Small intestine (tissue), 7 donors: ENCODE measurements around the gene IGLL1. TPM values are rescaled to one million over a fixed set of nuclear protein-coding genes. Genes with fewer than 3 reads are reported as not detected.
"Not testable (repeated sequence)": the region's sequence is repeated elsewhere in the genome, so short reads cannot be mapped to it uniquely, and the experiment has no call there.

ENCODE experiments used
- DNase-seq, 2 donors: peaks; one replicate each; pipeline versions ENCODE4 v3.0.0 to v3.0.0-alpha.2; 2013
- FAIRE-seq: peaks from 2 replicates; lab custom pipeline; 2012; peaks lifted over from hg19 to GRCh38; lab: Jason Lieb, UNC
- H3K27ac ChIP-seq, 3 donors: one replicate each; pipeline ENCODE4 v1.5.1; 2013; ENCODE audit warnings: low read length in 2 of 3, mild to moderate bottlenecking in 2 of 3, control low read depth in 1 of 3, inconsistent platforms in 1 of 3, low read depth in 1 of 3, moderate library complexity in 1 of 3
- H3K27me3 ChIP-seq, 3 donors: one replicate each; pipeline ENCODE4 v1.6.1; 2013; ENCODE audit warnings: low read length in 3 of 3, inconsistent platforms in 1 of 3; ENCODE audit not compliant: control insufficient read depth in 3 of 3, insufficient read depth in 3 of 3
- H3K36me3 ChIP-seq, 3 donors: one replicate each; pipeline ENCODE4 v1.6.1; 2013; ENCODE audit warnings: low read length in 3 of 3, inconsistent platforms in 1 of 3, low read depth in 1 of 3, mild to moderate bottlenecking in 1 of 3, moderate library complexity in 1 of 3; ENCODE audit not compliant: control insufficient read depth in 3 of 3, insufficient read depth in 2 of 3
- H3K4me1 ChIP-seq, 3 donors: one replicate each; pipeline ENCODE4 v1.6.1; 2013; ENCODE audit warnings: low read length in 2 of 3, inconsistent platforms in 1 of 3, low read depth in 1 of 3, mild to moderate bottlenecking in 1 of 3, moderate library complexity in 1 of 3; ENCODE audit not compliant: control insufficient read depth in 3 of 3, insufficient read depth in 2 of 3
- H3K4me3 ChIP-seq, 3 donors: one replicate each; pipeline ENCODE4 v1.5.1; 2013; ENCODE audit warnings: low read length in 3 of 3, control low read depth in 1 of 3, inconsistent platforms in 1 of 3, low read depth in 1 of 3, mild to moderate bottlenecking in 1 of 3, moderate library complexity in 1 of 3
- H3K9me3 ChIP-seq, 2 donors: one replicate each; pipeline ENCODE4 v1.6.1; 2013; ENCODE audit warnings: low read depth in 1 of 2, low read length in 1 of 2; ENCODE audit not compliant: control insufficient read depth in 2 of 2, insufficient read depth in 1 of 2
- WGBS, 3 donors: extraction: QIAGEN DNeasy Blood & Tissue Kit; methylation state at CpG; one replicate each; pipeline ENCODE4 v1.1.7; 2013; 5-methylcytosine and 5-hydroxymethylcytosine counted together
- polyA plus RNA-seq, 4 donors: library from polyadenylated mRNA; stranded (reverse) in 3 of 4; unstranded in 1 of 4; fragments of 200-250 nt in 3 of 4; fragments of 120-200 nt in 1 of 4; gene quantifications; one replicate each; pipeline versions ENCODE4 v1.2.1 to v1.2.3, GENCODE V29; 2013
- donor health status: healthy with polysubstance abuse.
- donor health status: control.
- donor health status: control.
- donor health status: Bipolar disorder and iron deficiency.
- donor health status: healthy.

IGLL1 gene
- polyA plus RNA-seq, 4 donors: 1.3 TPM; not detected in 3

DNA sequence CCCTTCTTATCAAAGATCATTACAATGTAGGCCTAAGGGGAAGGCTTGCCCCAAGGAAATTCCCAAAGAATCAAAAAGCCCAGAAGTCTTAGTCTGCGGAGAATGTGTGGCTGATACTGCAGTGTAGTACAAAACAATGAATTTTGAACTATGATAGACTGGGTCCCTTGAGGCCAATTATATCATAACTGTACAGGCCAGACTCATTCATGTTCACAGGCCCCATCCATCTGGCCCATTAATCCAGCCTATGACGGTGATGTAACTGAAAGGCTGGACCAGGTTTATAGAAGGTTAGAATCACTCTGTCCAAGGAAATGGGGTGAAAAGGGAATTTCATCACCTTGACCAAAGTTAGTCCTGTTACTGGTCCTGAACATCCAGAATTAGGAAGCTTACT is 35.2 kb downstream of the IGLL1 start:
- 89 to 94% (median 93%) methylated on average over 2 of the region's 2 CpGs for WGBS, 3 donors
- Histone ChIP-seq H3K4me1 (no peaks in the 10 kb centered on the region), H3K27me3 (no peaks in the 10 kb centered on the region), H3K27ac (no peak overlapping the region), H3K36me3 (no peaks in the 10 kb centered on the region), H3K9me3 (peaks cover 0 to 25% of the 10 kb centered on the region in 2 donors), H3K4me3 (no peak overlapping the region)
- no peak for FAIRE-seq
- no peak for DNase-seq

DNA sequence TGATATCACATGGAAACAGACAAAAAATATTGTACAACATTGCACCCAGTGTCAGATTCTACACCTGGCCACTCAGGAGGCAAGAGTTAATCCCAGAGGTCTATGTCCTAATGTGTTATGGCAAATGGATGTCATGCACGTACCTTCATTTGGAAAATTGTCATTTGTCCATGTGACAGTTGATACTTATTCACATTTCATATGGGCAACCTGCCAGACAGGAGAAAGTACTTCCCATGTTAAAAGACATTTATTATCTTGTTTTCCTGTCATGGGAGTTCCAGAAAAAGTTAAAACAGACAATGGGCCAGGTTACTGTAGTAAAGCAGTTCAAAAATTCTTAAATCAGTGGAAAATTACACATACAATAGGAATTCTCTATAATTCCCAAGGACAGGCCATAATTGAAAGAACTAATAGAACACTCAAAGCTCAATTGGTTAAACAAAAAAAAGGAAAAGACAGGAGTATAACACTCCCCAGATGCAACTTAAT is 36.5 kb downstream of the IGLL1 start:
- WGBS, 3 donors: 67 to 71% (median 70%) methylated on average over 1 of the region's 1 CpG
- not testable (repeated sequence) for H3K4me3 ChIP-seq, H3K36me3 ChIP-seq, DNase-seq, FAIRE-seq, H3K27me3 ChIP-seq, H3K27ac ChIP-seq, H3K4me1 ChIP-seq
- peaks cover 0 to 16% of the 10 kb centered on the region in 2 donors for H3K9me3 ChIP-seq

DNA sequence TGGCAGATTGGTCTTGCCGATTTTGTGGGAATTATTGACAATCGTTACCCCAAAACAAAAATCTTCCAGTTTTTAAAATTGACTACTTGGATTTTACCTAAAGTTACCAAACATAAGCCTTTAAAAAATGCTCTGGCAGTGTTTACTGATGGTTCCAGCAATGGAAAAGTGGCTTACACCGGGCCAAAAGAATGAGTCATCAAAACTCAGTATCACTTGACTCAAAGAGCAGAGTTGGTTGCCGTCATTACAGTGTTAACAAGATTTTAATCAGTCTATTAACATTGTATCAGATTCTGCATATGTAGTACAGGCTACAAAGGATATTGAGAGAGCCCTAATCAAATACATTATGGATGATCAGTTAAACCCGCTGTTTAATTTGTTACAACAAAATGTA is 37.2 kb downstream of the IGLL1 start:
- Histone ChIP-seq H3K27ac (no peak overlapping the region), H3K27me3 (no peaks in the 10 kb centered on the region), H3K4me3 (no peak overlapping the region), H3K9me3 (peaks cover 0 to 9% of the 10 kb centered on the region in 2 donors), H3K36me3 (no peaks in the 10 kb centered on the region), H3K4me1 (peaks cover 0 to 7% (median 0%) of the 10 kb centered on the region in 3 donors)
- 26 to 53% (median 40%) methylated on average over 5 of the region's 5 CpGs for WGBS, 3 donors
- DNase-seq: no peak
- FAIRE-seq: no peak

DNA sequence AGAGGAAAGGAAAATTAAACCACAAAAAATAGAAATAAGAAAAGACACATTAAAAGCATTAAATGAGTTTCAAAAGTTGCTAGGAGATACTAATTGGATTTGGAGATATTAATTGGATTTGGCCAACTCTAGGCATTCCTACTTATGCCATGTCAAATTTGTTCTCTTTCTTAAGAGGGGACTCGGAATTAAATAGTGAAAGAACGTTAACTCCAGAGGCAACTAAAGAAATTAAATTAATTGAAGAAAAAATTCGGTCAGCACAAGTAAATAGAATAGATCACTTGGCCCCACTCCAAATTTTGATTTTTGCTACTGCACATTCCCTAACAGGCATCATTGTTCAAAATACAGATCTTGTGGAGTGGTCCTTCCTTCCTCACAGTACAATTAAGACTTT is 37.7 kb downstream of the IGLL1 start:
- WGBS, 3 donors: 43 to 61% (median 55%) methylated on average over 3 of the region's 3 CpGs
- not testable (repeated sequence) for H3K4me3 ChIP-seq, FAIRE-seq

DNA sequence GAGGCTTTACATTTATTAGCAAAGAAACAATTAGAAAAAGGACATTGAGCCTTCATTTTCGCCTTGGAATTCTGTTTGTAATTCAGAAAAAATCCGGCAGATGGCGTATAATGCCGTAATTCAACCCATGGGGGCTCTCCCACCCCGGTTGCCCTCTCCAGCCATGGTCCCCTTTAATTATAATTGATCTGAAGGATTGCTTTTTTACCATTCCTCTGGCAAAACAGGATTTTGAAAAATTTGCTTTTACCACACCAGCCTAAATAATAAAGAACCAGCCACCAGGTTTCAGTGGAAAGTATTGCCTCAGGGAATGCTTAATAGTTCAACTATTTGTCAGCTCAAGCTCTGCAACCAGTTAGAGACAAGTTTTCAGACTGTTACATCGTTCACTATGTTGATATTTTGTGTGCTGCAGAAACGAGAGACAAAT is 38.2 kb downstream of the IGLL1 start:
- DNase-seq: peak in 1 of 2 donors; percentile 44
- FAIRE-seq, H3K27ac ChIP-seq, H3K36me3 ChIP-seq, H3K27me3 ChIP-seq, H3K4me3 ChIP-seq, H3K9me3 ChIP-seq: not testable (repeated sequence)
- H3K4me1 ChIP-seq: peaks cover 0 to 18% (median 0%) of the 10 kb centered on the region in 3 donors
- WGBS, 3 donors: 4 to 9% (median 5%) methylated on average over 7 of the region's 7 CpGs

More for the DNA sequence above, 37.7 kb downstream of the IGLL1 start:
- not testable (repeated sequence) for DNase-seq, H3K9me3 ChIP-seq, H3K27ac ChIP-seq, H3K27me3 ChIP-seq, H3K36me3 ChIP-seq
- H3K4me1 ChIP-seq: peaks cover 0 to 13% (median 0%) of the 10 kb centered on the region in 3 donors

DNA sequence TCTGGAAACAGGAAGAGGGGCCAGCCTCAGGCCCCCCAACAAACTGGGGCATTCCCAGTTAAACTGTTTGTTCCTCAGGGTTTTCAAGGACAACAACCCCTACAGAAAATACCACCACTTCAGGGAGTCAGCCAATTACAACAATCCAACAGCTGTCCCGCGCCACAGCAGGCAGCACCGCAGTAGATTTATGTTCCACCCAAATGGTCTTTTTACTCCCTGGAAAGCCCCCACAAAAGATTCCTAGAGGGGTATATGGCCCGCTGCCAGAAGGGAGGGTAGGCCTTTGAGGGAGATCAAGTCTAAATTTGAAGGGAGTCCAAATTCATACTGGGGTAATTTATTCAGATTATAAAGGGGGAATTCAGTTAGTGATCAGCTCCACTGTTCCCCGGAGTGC is 39.3 kb downstream of the IGLL1 start:
- not testable (repeated sequence) for FAIRE-seq, H3K4me3 ChIP-seq, H3K27ac ChIP-seq, H3K27me3 ChIP-seq, H3K9me3 ChIP-seq, DNase-seq, H3K36me3 ChIP-seq
- 74 to 86% (median 81%) methylated on average over 5 of the region's 5 CpGs for WGBS, 3 donors
- peaks cover 0 to 26% (median 0%) of the 10 kb centered on the region in 3 donors for H3K4me1 ChIP-seq

DNA sequence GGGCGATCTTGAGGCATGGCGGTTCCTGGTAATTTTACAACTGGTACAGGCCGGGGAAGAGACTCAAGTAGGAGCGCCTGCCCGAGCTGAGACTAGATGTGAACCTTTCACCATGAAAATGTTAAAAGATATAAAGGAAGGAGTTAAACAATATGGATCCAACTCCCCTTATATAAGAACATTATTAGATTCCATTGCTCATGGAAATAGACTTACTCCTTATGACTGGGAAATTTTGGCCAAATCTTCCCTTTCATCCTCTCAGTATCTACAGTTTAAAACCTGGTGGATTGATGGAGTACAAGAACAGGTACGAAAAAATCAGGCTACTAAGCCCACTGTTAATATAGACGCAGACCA is 40.3 kb downstream of the IGLL1 start:
- not testable (repeated sequence) for DNase-seq, FAIRE-seq, H3K9me3 ChIP-seq, H3K36me3 ChIP-seq, H3K27ac ChIP-seq, H3K27me3 ChIP-seq, H3K4me3 ChIP-seq
- peaks cover 0 to 36% (median 0%) of the 10 kb centered on the region in 3 donors for H3K4me1 ChIP-seq
- 8 to 22% (median 18%) methylated on average over 3 to 6 of the region's 7 CpGs for WGBS, 3 donors

DNA sequence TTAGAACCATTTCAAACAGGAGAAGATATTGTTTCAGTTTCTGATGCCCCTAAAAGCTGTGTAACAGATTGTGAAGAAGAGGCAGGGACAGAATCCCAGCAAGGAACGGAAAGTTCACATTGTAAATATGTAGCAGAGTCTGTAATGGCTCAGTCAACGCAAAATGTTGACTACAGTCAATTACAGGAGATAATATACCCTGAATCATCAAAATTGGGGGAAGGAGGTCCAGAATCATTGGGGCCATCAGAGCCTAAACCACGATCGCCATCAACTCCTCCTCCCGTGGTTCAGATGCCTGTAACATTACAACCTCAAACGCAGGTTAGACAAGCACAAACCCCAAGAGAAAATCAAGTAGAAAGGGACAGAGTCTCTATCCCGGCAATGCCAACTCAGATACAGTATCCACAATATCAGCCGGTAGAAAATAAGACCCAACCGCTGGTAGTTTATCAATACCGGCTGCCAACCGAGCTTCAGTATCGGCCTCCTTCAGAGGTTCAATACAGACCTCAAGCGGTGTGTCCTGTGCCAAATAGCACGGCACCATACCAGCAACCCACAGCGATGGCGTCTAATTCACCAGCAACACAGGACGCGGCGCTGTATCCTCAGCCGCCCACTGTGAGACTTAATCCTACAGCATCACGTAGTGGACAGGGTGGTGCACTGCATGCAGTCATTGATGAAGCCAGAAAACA is 40.8 kb downstream of the IGLL1 start:
- H3K4me3 ChIP-seq: peak overlapping the region in 1 of 3 donors; percentile 20
- FAIRE-seq (no peak), DNase-seq (peak; percentile 83 to 88)
- 17 to 28% (median 17%) methylated on average over 21 of the region's 21 CpGs for WGBS, 3 donors
- no peaks in the 10 kb centered on the region for H3K36me3 ChIP-seq
- H3K27me3 ChIP-seq: no peaks in the 10 kb centered on the region
- H3K9me3 ChIP-seq: no peaks in the 10 kb centered on the region
- H3K4me1 ChIP-seq: peaks cover 0 to 41% (median 0%) of the 10 kb centered on the region in 3 donors
- H3K27ac ChIP-seq: peak overlapping the region in 1 of 3 donors; percentile 17
